Panc1 (cell line): ENCODE data around the gene VSTM2L. TPM values are rescaled to one million over a fixed set of nuclear protein-coding genes. Genes with fewer than 3 reads are reported as not detected.

ENCODE experiments used
- ATAC-seq: fragments of 200-7000 bp; cut with Tn5 transposase; 2 replicates; pipeline ENCODE4 v1.9.1; 2020; ENCODE audit warnings: mild to moderate bottlenecking, moderate library complexity
- BruUV-seq: library from RNA; stranded (reverse); fragments of 400-500 nt; replicated peaks from 2 replicates; lab custom pipeline; 2021; lab: Mats Ljungman, UMichigan
- CTCF ChIA-PET: fragments of 300-600 bp; sonication (Branson Sonifier 250); formaldehyde crosslinking; loops from one replicate; lab custom pipeline; 2022; ENCODE audit warnings: antibody characterized with exemption; lab: Charles Lee
- POLR2A ChIA-PET: fragments of 300-600 bp; sonication (Branson Sonifier 250); formaldehyde crosslinking; loops from one replicate; lab custom pipeline; 2022; ENCODE audit warnings: antibody characterized with exemption; lab: Charles Lee
- DNase-seq: peaks from one replicate; pipeline ENCODE4 v3.0.0-alpha.2; 2010; ENCODE audit warnings: low read depth, low spot score
- H3K27ac ChIP-seq: 2 replicates; pipeline ENCODE4 v1.5.1; 2011; ENCODE audit warnings: mild to moderate bottlenecking, low read length, inconsistent platforms
- H3K27me3 ChIP-seq: fragments of 200-500 bp; sonication (Bioruptor generic); 2 replicates; pipeline ENCODE4 v1.6.0; 2014; ENCODE audit warnings: low read length, inconsistent platforms; ENCODE audit not compliant: control insufficient read depth, insufficient read depth
- H3K36me3 ChIP-seq: fragments of 200-500 bp; sonication (Bioruptor generic); 2 replicates; pipeline ENCODE4 v1.5.1; 2014; ENCODE audit warnings: inconsistent platforms, mild to moderate bottlenecking, low read length, moderate library complexity; ENCODE audit not compliant: control insufficient read depth, insufficient read depth
- H3K4me1 ChIP-seq: 2 replicates; pipeline ENCODE4 v1.5.1; 2011; ENCODE audit warnings: inconsistent platforms, mild to moderate bottlenecking, low read length, moderate library complexity; ENCODE audit not compliant: control insufficient read depth, insufficient read depth
- H3K4me3 ChIP-seq, 2 experiments: 2 replicates each; pipeline ENCODE4 v1.5.1; 2011 to 2012; ENCODE audit warnings: low read depth in 2 of 2, low read length in 2 of 2, mild to moderate bottlenecking in 2 of 2, inconsistent platforms in 1 of 2, moderate library complexity in 1 of 2
- H3K9me3 ChIP-seq: fragments of 200-500 bp; sonication (Bioruptor generic); 2 replicates; pipeline ENCODE4 v1.5.1; 2014; ENCODE audit warnings: low read depth, mild to moderate bottlenecking, inconsistent platforms, low read length, moderate library complexity; ENCODE audit not compliant: control insufficient read depth, insufficient read depth
- CTCF ChIP-seq: fragments of 450-650 bp; IDR thresholded peaks from 2 replicates; pipeline ENCODE4 v1.5.1; 2017; ENCODE audit warnings: mild to moderate bottlenecking
- POLR2AphosphoS5 ChIP-seq: IDR thresholded peaks from 2 replicates; pipeline ENCODE4 v1.6.1; 2012; ENCODE audit warnings: mild to moderate bottlenecking, low read depth, low read length, moderate library complexity
- REST ChIP-seq, 2 experiments: IDR thresholded peaks; 2 replicates each; pipeline ENCODE4 v1.6.1; 2011 to 2012; ENCODE audit warnings: low read depth in 2 of 2, control low read depth in 1 of 2, low read length in 1 of 2, mild to moderate bottlenecking in 1 of 2, moderate library complexity in 1 of 2; ENCODE audit not compliant: insufficient read depth in 1 of 2
- SIN3A ChIP-seq: IDR thresholded peaks from 2 replicates; pipeline ENCODE4 v1.6.1; 2012; ENCODE audit warnings: low read depth, mild to moderate bottlenecking, low read length, moderate library complexity, borderline replicate concordance; ENCODE audit not compliant: insufficient read depth
- TCF7L2 ChIP-seq: IDR thresholded peaks from 2 replicates; pipeline ENCODE4 v1.6.1; 2011; ENCODE audit warnings: mild to moderate bottlenecking, low read depth, low read length, inconsistent platforms
- in situ Hi-C: cut with HindIII; loops from 2 replicates; pipeline ENCODE4 v1.10.0; 2016; ENCODE audit warnings: low sequenced_read_pairs, low pct_unique_long_range_greater_than_20kb
- intact Hi-C: fragments of 100-400 bp; cut with micrococcal nuclease; formaldehyde crosslinking; loops from one replicate; pipeline ENCODE4 v1.10.0; 2022; ENCODE audit not compliant: unreplicated experiment
- total RNA-seq: library from RNA; stranded (reverse); gene quantifications from one replicate; pipeline ENCODE4 v1.2.1, GENCODE V29; 2021; ENCODE audit not compliant: unreplicated experiment

VSTM2L gene
- total RNA-seq, 1 experiment from 2014 or later, result 16.0 TPM

- POLR2A ChIA-PET, result no interaction called here
- CTCF ChIA-PET, result no interaction called here
Measured at GRCh38 chr20:37925265-37926165, 22.6 kb downstream of the VSTM2L start.

GRCh38 chr20:37926612-37927011 lies 23.7 kb downstream of the VSTM2L start:
- DNase-seq (no peak), ATAC-seq (no peak)
- CTCF ChIA-PET, result no interaction called here
- Histone ChIP-seq H3K27ac (no peak overlapping the region), H3K4me1 (no peaks in the 10 kb centered on the region), H3K27me3 (no peaks in the 10 kb centered on the region), H3K36me3 (no peaks in the 10 kb centered on the region), H3K9me3 (no peaks in the 10 kb centered on the region), H3K4me3 (no peak overlapping the region)
- BruUV-seq, result no TSS peak
- TF ChIP-seq TCF7L2 (no peak), REST (IDR thresholded peaks at IDR 0.05; ENCODE audit: insufficient read depth in 1 of 2, low read depth in 2 of 2, low read length in 1 of 2) (no peak), CTCF (no peak), POLR2AphosphoS5 (no peak), SIN3A (no peak)
- intact Hi-C loops (no loop called here), in situ Hi-C loops (no loop called here)
- POLR2A ChIA-PET, result no interaction called here

More at GRCh38 chr20:37925265-37926165, 22.6 kb downstream of the VSTM2L start:
- Histone ChIP-seq H3K27ac (no peak overlapping the region), H3K4me1 (no peaks in the 10 kb centered on the region; the same call in 1 of the 2 replicates), H3K27me3 (no peaks in the 10 kb centered on the region), H3K36me3 (no peaks in the 10 kb centered on the region), H3K4me3 (no peak overlapping the region), H3K9me3 (no peaks in the 10 kb centered on the region)
- intact Hi-C loops (no loop called here), in situ Hi-C loops (no loop called here)
- DNase-seq (no peak), ATAC-seq (no peak)
- no peak for TF ChIP-seq SIN3A
- no peak for TF ChIP-seq REST (IDR thresholded peaks at IDR 0.05; ENCODE audit: insufficient read depth in 1 of 2, low read depth in 2 of 2, low read length in 1 of 2)
- TF ChIP-seq POLR2AphosphoS5, result no peak
- TF ChIP-seq CTCF, result no peak
- TF ChIP-seq TCF7L2, result no peak
- no TSS peak for BruUV-seq
